ENCODE measurements around the gene GIPC3. TPM values are rescaled to one million over a fixed set of nuclear protein-coding genes. Genes with fewer than 3 reads are reported as not detected.

GIPC3 gene
- total RNA-seq, 1 donor from 2014 or later = 0.31 TPM

DNA sequence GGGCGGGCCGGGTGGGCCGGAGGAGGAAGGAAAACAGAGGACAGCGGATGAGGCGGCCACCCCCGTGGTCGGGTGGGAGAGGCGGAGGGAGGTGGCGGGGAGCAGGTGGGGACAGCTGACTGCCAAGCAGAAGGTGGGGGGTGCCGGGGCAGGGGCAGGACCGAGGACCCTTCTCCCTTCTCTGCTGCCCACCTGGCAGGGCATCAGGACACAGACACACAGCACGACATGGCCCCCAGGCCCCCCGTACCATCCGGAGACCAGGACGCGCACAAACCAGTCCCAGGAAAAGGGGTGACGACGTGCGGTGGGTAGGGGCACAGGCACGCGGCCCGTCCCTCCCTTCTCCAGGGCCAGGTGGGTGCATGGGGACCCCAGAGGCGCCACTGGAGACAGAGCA, 52.3 kb downstream of the GIPC3 start:
- H3K36me3 Mint-ChIP-seq (ENCODE audit: low read depth) = peaks cover 5% of the 10 kb centered on the region
- intact Hi-C loops (cut with micrococcal nuclease) = no loop called here
- H3K9me3 Mint-ChIP-seq = no peaks in the 10 kb centered on the region
- no peak overlapping the region for H3K4me3 Mint-ChIP-seq
- no peak overlapping the region for H3K27ac Mint-ChIP-seq
- no peak for DNase-seq (ENCODE audit: low spot score)
- H3K4me1 Mint-ChIP-seq (ENCODE audit: low read depth) = no peaks in the 10 kb centered on the region
- no peaks in the 10 kb centered on the region for H3K27me3 Mint-ChIP-seq (ENCODE audit: insufficient read depth)

DNA sequence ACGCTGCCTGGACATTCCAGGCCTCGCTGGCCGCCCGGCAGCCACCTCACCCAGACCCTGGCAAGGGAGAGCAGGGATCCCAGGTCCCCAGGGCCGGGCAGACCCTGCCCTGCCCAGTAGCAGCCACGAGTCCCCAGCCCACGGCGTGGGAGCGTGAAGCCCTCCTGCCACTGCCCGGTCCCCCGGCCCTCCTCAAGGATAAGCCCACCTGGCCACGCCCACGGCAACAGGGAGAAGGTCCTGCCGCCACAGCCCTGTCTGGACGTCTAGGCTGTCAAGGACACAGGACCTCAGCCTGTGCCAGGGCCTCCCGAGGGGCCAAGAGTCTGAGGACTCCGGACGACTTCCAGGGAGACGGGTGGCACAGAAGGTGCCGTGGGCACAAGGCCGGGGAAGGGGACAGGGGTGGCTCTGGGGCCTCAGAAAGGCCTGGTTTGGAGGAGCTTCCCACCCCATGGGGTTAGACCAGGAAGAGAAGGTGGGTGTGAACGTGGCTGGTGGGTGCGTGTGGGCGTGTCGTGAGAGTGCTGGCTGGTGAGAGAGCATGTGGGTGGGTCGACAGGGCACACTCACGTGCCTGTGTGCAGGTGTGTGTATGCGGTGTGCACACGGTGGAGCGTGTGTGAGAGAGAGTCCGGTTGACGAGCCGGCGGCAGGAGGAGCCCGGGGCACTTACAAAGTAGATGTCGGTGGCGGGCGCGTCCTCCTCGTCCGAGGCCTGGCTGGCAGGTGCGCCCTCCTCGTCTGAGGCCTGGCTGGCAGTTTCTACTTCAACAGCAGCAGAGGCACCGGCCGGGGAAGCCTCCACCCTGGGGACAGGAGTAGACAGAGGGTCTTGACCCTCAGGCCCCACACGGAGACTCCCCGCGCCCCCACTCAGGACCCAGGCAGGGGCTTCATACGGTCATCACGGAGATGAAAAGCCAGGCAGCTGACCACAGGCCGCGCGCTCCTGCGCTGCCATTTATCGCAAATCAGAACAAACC, 53.2 kb downstream of the GIPC3 start:
- Mint-ChIP-seq H3K4me3 (no peak overlapping the region), H3K36me3 (ENCODE audit: low read depth) (peaks cover 5% of the 10 kb centered on the region), H3K27ac (no peak overlapping the region), H3K4me1 (ENCODE audit: low read depth) (no peaks in the 10 kb centered on the region), H3K9me3 (no peaks in the 10 kb centered on the region), H3K27me3 (ENCODE audit: insufficient read depth) (no peaks in the 10 kb centered on the region)
- intact Hi-C loops (cut with micrococcal nuclease) = no loop called here
- DNase-seq (ENCODE audit: low spot score) = no peak

GRCh38 chr19:3639479-3639878, 54.2 kb downstream of the GIPC3 start:
- DNase-seq (ENCODE audit: low spot score) = no peak
- Mint-ChIP-seq H3K4me1 (ENCODE audit: low read depth) (no peaks in the 10 kb centered on the region), H3K9me3 (no peaks in the 10 kb centered on the region), H3K4me3 (no peak overlapping the region), H3K27ac (no peak overlapping the region), H3K36me3 (ENCODE audit: low read depth) (peaks cover 5% of the 10 kb centered on the region), H3K27me3 (ENCODE audit: insufficient read depth) (no peaks in the 10 kb centered on the region)
- intact Hi-C loops (cut with micrococcal nuclease) = no loop called here

- H3K27me3 Mint-ChIP-seq (ENCODE audit: insufficient read depth) = no peaks in the 10 kb centered on the region
- H3K4me1 Mint-ChIP-seq (ENCODE audit: low read depth) = no peaks in the 10 kb centered on the region
- DNase-seq (ENCODE audit: low spot score) = no peak
- no peak overlapping the region for H3K4me3 Mint-ChIP-seq
- H3K9me3 Mint-ChIP-seq = no peaks in the 10 kb centered on the region
- intact Hi-C loops (cut with micrococcal nuclease) = no loop called here
- H3K36me3 Mint-ChIP-seq (ENCODE audit: low read depth) = peaks cover 5% of the 10 kb centered on the region
- H3K27ac Mint-ChIP-seq = no peak overlapping the region
Measured at GRCh38 chr19:3641515-3642269, 56.4 kb downstream of the GIPC3 start.

DNA sequence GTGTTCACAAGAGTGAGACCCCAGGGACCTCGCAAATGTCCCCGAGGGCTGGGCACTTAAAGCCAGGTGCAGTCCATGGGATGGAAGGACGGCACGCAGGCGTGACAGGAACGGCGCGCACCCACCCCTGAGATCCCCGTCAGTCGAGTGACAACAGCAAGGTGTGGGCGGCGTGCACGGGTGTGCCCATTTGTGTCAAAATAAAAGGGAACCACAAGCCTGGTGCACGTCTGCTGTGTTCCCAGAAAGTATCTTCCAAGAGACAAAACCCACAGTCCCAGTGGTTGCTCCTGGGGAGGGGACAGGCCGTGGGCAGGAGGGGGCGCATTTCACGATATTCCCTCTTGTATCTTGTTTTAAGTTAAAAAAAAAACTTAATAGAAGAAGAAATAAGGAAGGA, 57.0 kb downstream of the GIPC3 start:
- Mint-ChIP-seq H3K27me3 (ENCODE audit: insufficient read depth) (no peaks in the 10 kb centered on the region), H3K4me3 (no peak overlapping the region), H3K36me3 (ENCODE audit: low read depth) (peaks cover 5% of the 10 kb centered on the region), H3K4me1 (ENCODE audit: low read depth) (no peaks in the 10 kb centered on the region), H3K9me3 (no peaks in the 10 kb centered on the region), H3K27ac (no peak overlapping the region)
- no peak for DNase-seq (ENCODE audit: low spot score)
- intact Hi-C loops (cut with micrococcal nuclease) = no loop called here

Other genes with a start within 250 kb of the GIPC3 start
- gene NFIC, start 218.9 kb upstream of the GIPC3 start, total RNA-seq = 16.8 and 18.7 TPM in 2 replicates
- gene SMIM24, start 105.0 kb upstream of the GIPC3 start, total RNA-seq = not detected in 2 replicates
- gene SMIM44, start 102.0 kb upstream of the GIPC3 start, total RNA-seq = not detected in 2 replicates
- gene DOHH, start 84.8 kb upstream of the GIPC3 start, total RNA-seq = 20.6 and 21.6 TPM in 2 replicates
- 41.1 and 45.3 TPM in 2 replicates for gene FZR1, start 79.2 kb upstream of the GIPC3 start, total RNA-seq
- 1.4 and 1.7 TPM in 2 replicates for gene TEKTIP1, start 46.3 kb upstream of the GIPC3 start, total RNA-seq
- gene MFSD12, start 27.9 kb upstream of the GIPC3 start, total RNA-seq = 126 and 136 TPM in 2 replicates
- 56.4 and 63.0 TPM in 2 replicates for gene HMG20B, start 12.5 kb upstream of the GIPC3 start, total RNA-seq
- gene TBXA2R, start 21.4 kb downstream of the GIPC3 start, total RNA-seq = 0.47 and 1.0 TPM in 2 replicates
- 37.2 and 40.8 TPM in 2 replicates for gene CACTIN, start 41.3 kb downstream of the GIPC3 start, total RNA-seq
- gene PIP5K1C, start 115.0 kb downstream of the GIPC3 start, total RNA-seq = 24.5 and 28.0 TPM in 2 replicates
- 0.08 TPM in 1 of 2 replicates, not detected in the other for gene TJP3, start 122.9 kb downstream of the GIPC3 start, total RNA-seq
- gene APBA3, start 176.2 kb downstream of the GIPC3 start, total RNA-seq = 45.4 and 48.9 TPM in 2 replicates
- 88.2 and 94.7 TPM in 2 replicates for gene MRPL54, start 177.2 kb downstream of the GIPC3 start, total RNA-seq
- gene RAX2, start 186.8 kb downstream of the GIPC3 start, total RNA-seq = not detected in 2 replicates
- gene MATK, start 200.9 kb downstream of the GIPC3 start, total RNA-seq = 21.5 and 24.3 TPM in 2 replicates